Measurements from ENCODE around the gene C4orf17.

C4orf17 gene

GRCh38 chr4:99490286-99490685 lies 20.5 kb upstream of the C4orf17 start:
- in situ Hi-C loops (cut with HindIII; ENCODE audit: low pct_ligation_motif_present, low sequenced_read_pairs): no loop called here
- no peaks in the 10 kb centered on the region for H3K27me3 ChIP-seq (replicated peaks)
- no peak overlapping the region for H3K4me3 ChIP-seq (ENCODE audit: low read depth, low read length)
- H3K36me3 ChIP-seq (replicated peaks): no peaks in the 10 kb centered on the region
- no peak for TF ChIP-seq CTCF (IDR thresholded peaks at IDR 0.05; ENCODE audit: low read depth, low read length, missing control alignments)
- no peak for DNase-seq
- no peak overlapping the region for H3K27ac ChIP-seq

- Histone ChIP-seq H3K27ac (no peak overlapping the region), H3K27me3 (replicated peaks) (no peaks in the 10 kb centered on the region), H3K36me3 (replicated peaks) (no peaks in the 10 kb centered on the region), H3K4me3 (ENCODE audit: low read depth, low read length) (no peak overlapping the region)
- in situ Hi-C loops (cut with HindIII; ENCODE audit: low pct_ligation_motif_present, low sequenced_read_pairs): no loop called here
- TF ChIP-seq CTCF (IDR thresholded peaks at IDR 0.05; ENCODE audit: low read depth, low read length, missing control alignments): no peak
- no peak for DNase-seq
Observed at GRCh38 chr4:99504804-99505502, 5.9 kb upstream of the C4orf17 start.

- H3K36me3 ChIP-seq (replicated peaks): no peaks in the 10 kb centered on the region
- no peaks in the 10 kb centered on the region for H3K27me3 ChIP-seq (replicated peaks)
- no peak for TF ChIP-seq CTCF (IDR thresholded peaks at IDR 0.05; ENCODE audit: low read depth, low read length, missing control alignments)
- no peak for DNase-seq
- in situ Hi-C loops (cut with HindIII; ENCODE audit: low pct_ligation_motif_present, low sequenced_read_pairs): no loop called here
- no peak overlapping the region for H3K27ac ChIP-seq
- no peak overlapping the region for H3K4me3 ChIP-seq (ENCODE audit: low read depth, low read length)
Observed at GRCh38 chr4:99506781-99507180, 4.0 kb upstream of the C4orf17 start.

- in situ Hi-C loops (cut with HindIII; ENCODE audit: low pct_ligation_motif_present, low sequenced_read_pairs): no loop called here
- Histone ChIP-seq H3K4me3 (ENCODE audit: low read depth, low read length) (no peak overlapping the region), H3K27me3 (replicated peaks) (no peaks in the 10 kb centered on the region), H3K36me3 (replicated peaks) (no peaks in the 10 kb centered on the region), H3K27ac (no peak overlapping the region)
- DNase-seq: no peak
- no peak for TF ChIP-seq CTCF (IDR thresholded peaks at IDR 0.05; ENCODE audit: low read depth, low read length, missing control alignments)
Observed at GRCh38 chr4:99507349-99507748, 3.5 kb upstream of the C4orf17 start.

GRCh38 chr4:99507762-99508161 lies 3.1 kb upstream of the C4orf17 start:
- no peak overlapping the region for H3K27ac ChIP-seq
- no peak overlapping the region for H3K4me3 ChIP-seq (ENCODE audit: low read depth, low read length)
- H3K27me3 ChIP-seq (replicated peaks): no peaks in the 10 kb centered on the region
- in situ Hi-C loops (cut with HindIII; ENCODE audit: low pct_ligation_motif_present, low sequenced_read_pairs): no loop called here
- no peaks in the 10 kb centered on the region for H3K36me3 ChIP-seq (replicated peaks)
- no peak for DNase-seq
- TF ChIP-seq CTCF (IDR thresholded peaks at IDR 0.05; ENCODE audit: low read depth, low read length, missing control alignments): no peak
